GM18907 (cell line): Measurements from ENCODE around the gene PAPOLA.
A peak's percentile ranks its signal among the peaks of the same experiment; 100 is the strongest.

Experiments
- ATAC-seq: cut with Tn5 transposase; IDR thresholded peaks from one replicate; pipeline ENCODE4 v1.9.1; 2021; ENCODE audit warnings: mild to moderate bottlenecking, moderate library complexity; ENCODE audit not compliant: unreplicated experiment

PAPOLA gene

GRCh38 chr14:96584907-96585671 is 82.9 kb downstream of the PAPOLA start:
- no peak for ATAC-seq

GRCh38 chr14:96585672-96586013 is 83.5 kb downstream of the PAPOLA start:
- no peak for ATAC-seq

- no peak for ATAC-seq
Observed at GRCh38 chr14:96586056-96586455, 83.9 kb downstream of the PAPOLA start.

GRCh38 chr14:96586921-96587822 is 85.0 kb downstream of the PAPOLA start:
- ATAC-seq: no peak

- ATAC-seq: no peak
Observed at GRCh38 chr14:96587823-96588385, 85.7 kb downstream of the PAPOLA start.

GRCh38 chr14:96588410-96589257 is 86.5 kb downstream of the PAPOLA start:
- ATAC-seq: no peak

GRCh38 chr14:96589577-96589976 is 87.4 kb downstream of the PAPOLA start:
- no peak for ATAC-seq

GRCh38 chr14:96590190-96590864 is 88.1 kb downstream of the PAPOLA start:
- no peak for ATAC-seq

GRCh38 chr14:96592591-96593386 is 90.6 kb downstream of the PAPOLA start:
- peak; percentile 81 for ATAC-seq

GRCh38 chr14:96594961-96595360 is 92.8 kb downstream of the PAPOLA start:
- no peak for ATAC-seq

GRCh38 chr14:96597680-96598079 is 95.5 kb downstream of the PAPOLA start:
- no peak for ATAC-seq

GRCh38 chr14:96598332-96598928 is 96.2 kb downstream of the PAPOLA start:
- no peak for ATAC-seq

- no peak for ATAC-seq
Observed at GRCh38 chr14:96599076-96599475, 96.9 kb downstream of the PAPOLA start.

GRCh38 chr14:96602186-96602585 is 100.0 kb downstream of the PAPOLA start:
- no peak for ATAC-seq

- no peak for ATAC-seq
Observed at GRCh38 chr14:96603350-96604255, 101.4 kb downstream of the PAPOLA start.

GRCh38 chr14:96614481-96614881 is 112.3 kb downstream of the PAPOLA start:
- ATAC-seq: no peak

- no peak for ATAC-seq
Observed at GRCh38 chr14:96616161-96616721, 114.1 kb downstream of the PAPOLA start.
